ENCODE data around the gene HPCA.

HPCA gene

DNA sequence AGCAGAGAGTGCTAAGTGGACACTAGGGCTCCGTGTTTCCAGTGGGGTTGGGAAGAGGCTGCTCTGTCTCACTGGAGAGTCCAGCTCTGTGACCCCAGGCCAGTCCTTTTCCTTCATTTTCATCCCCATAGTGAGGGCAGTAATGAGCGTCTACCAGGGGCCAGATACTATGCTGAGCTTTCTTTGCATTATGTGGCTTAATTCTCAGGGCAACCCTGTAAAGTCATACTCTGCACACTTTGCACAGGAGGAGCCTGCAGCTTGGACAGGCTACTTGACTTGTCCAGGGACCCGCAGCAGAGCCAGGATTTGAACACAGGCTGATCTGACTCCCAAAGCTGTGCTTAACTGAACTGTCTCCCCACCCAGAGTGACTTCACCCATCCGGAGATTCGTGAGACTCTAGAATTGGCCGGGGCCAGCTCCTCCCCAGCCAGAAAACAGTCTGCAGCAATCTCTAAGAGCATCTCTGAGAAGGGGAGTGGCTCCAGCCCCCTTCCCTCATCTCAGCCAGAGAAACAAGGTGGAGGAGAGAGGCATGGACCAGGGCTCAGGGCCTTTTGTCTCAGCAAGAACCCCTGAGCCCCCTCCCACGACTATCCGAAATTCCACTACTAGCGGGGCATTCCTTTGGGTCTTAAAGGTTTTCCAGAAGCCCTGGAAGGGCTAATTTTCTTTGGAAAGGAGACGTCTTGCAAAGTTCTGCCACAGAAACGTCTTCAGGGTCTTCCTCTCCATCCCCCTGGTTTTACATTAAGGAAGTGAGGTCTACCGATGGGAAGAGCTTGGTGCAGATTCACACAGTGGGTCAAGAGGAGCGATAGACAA lies 14.7 kb upstream of the HPCA start:
- DNase-seq = no peak

GRCh38 chr1:32872192-32872460 lies 14.2 kb upstream of the HPCA start:
- DNase-seq = no peak

DNA sequence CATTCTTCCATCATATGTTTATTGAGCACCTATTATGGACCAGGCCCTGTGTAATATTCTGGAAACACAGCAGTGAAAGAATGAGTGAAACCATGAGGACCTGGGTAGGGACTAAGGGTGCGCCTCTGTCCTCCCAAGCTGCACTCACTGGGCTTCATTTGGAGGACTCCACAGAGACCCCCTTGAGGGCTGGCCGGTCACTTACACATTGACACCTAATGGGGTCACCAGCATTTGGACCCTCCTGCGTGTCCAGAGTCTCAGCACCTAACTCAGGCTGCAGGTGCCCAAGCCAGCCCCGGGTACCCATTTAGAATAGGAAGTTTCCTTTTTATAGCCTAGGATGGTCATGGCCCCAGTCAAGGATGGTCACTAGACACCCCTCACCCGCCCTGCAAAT lies 12.8 kb upstream of the HPCA start:
- DNase-seq = no peak

- no peak for DNase-seq
Observed at GRCh38 chr1:32874860-32875752, 11.2 kb upstream of the HPCA start.

- DNase-seq = peak; percentile 79
Observed at GRCh38 chr1:32876341-32877210, 9.7 kb upstream of the HPCA start.

DNA sequence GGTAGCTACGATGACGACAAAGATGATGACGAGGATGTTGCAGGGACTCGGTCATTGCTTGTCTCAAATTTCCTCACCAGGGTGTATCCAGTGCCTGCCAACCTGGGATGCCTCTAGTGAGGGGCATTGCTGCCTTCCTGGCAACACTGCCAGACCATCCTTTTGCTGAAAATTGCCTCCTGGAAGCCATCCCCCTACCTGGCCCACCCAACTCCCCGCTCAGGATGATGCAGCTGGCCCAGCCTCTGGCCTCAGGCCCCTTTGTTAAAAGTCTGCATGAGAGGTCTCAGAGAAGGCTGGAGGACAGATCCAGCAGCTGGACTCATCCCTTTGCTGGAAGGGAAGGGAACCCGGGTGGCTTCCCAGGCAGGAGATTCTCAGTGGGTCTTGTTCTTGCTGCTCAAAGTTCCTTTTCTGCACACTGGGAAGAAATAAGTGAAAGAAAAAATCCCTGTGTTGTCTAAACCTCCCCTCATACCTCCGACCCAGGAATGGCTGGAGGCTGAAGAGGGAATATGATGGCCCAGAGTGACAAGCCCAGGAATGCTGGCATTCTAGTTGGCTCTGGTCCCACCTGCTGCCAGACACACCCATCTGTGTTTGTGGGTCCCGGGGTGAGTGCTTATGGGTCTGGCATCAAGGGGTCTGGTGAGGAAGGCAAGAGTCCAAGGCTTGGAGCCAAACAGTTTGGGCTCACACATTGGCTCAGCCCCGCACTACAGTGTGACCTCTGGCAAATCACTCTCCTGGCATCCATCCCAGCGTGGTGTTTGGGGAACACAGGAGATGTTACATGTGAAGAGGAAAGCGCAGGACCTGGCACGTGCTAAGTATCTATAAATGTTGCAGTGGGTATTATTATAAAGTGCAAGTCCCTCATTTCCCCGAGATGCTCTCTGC lies 8.8 kb upstream of the HPCA start:
- no peak for DNase-seq

DNA sequence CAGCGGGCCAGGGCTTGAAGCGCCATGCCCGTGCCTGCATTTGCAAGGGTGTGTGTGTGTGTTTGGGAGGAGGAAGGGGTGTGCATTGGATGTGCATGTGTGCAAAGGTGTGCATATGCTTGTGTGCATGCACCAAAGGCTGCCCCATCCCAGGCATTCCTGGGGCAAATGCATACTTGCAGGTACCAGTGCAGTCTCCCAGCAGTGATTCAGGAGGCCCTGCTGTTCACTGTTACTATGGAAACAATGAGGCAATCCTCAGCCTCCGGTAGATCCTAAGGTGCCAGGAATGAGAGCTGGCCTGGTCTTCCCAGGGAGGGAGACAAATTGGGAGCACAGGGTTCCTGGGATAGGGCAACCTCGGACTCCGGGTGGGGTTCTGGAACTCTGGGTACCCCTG lies 8.1 kb upstream of the HPCA start:
- no peak for DNase-seq

DNA sequence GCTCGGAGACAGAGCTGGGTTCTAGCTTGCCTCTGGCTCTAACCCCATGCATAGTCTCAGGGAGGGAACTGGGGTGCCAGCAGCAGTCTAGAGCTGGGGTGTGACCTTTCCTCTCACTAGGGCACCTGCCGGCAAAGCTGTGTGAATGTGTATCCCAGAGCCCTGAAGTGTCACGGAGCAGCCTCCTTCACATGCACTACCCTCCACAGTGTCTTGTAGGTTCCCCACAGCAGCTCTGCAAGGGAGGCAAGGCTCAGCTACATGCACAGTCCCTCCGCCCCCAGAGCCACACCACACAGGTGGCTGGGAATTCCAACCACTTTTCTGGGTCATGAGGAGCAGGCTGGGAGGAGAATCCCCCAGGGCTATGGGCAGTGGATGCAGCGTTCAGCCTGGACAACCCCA lies 7.7 kb upstream of the HPCA start:
- DNase-seq = no peak

- DNase-seq = no peak
Observed at GRCh38 chr1:32881291-32881690, 5.0 kb upstream of the HPCA start.

DNA sequence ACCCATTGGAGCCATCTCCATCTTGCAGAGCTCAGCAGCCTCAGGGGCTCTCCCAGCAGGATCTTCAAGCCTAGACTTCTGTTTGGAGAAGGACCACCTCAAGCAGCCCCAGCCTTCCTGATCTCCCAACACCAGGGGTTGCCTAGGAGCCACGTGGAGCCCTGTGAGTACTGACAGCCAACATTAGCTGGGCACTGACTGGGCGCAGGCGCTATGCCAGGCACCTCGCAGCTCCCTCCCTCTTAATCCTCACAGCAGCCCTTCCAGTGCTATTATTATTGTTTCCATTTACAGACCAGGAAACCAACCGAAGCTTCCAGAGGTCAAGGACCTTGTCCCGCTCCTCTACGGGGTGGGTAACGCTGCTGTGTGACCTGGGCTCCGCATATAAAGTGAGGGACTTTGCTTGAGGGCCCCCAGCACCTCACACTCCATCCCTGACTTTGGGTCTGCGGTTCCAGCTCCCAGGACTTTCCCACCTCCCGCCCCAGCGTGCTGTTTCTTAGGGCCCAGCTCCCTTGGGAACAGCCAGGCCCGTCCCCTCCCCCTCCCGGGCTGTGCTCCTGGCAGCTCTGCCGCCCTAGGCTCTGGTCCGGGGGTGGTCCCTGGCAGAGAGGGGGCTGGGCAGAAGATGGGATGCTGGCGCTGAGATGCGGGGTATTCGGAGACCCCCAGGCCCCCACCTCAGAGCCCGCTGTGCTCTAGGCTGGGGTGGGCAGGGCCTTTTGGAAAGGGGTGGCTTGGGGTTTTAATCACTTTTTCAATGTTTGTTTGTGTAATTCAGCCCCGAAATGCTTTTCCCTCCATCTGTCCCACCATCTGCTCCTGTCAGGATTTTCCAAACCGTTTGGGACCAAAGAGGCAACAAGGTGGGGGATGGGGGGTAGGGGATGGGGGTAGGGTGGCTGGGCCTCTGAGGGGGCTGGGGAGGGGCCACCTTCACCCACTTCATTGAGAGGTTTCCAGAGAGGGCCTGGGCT lies 4.1 kb upstream of the HPCA start:
- DNase-seq = no peak

DNA sequence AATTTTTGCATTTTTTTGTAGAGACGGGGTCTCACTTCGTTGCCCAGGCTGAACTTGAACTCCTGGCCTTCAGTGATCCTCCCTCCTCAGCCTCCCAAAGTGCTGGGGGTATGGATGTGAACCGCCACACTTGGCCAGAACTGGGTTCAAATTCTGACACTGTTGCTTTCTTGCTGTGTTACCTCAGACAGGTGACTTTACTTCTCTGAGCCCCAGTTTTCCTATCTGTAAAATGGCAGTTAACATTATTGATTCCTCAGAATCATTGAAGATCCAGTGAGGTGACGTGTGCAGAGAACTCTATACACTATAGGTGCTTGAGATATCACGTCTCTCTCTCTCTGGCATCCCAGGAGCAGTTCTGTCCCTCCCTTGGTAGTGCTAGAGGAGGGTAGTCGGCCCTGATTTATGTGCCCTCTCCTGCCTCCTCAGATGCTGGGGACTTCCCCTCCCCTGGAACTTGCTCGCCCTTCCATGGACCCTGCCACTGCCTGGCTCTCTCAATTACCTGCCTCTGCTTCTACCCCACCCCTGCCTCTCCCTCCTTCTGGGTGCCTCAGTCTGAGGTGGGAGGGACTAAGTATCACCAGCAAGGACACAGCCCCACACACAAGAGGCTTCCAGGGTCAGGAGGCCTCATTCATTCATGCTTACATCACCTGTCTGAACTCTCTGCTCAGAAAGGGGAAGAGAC lies 2.8 kb upstream of the HPCA start:
- DNase-seq = no peak

DNA sequence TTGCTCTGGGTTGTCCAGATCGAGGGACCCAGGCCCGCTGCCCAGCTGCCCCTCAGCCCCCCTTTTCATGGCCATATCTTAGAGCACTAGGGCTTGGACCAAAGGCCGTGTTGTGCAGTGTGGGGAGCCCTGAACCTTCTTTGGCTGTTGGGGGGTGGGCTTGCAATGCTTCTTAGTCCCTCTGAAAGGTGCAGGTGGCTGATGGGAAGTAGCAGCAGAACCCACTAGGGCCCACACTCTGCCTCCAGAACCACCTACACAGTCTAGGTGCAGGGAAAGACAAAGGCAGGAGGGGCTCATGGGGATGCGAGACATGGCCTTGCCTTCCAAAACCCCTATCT lies 2.3 kb upstream of the HPCA start:
- no peak for DNase-seq

- DNase-seq = no peak
Observed at GRCh38 chr1:32884726-32885125, 1.6 kb upstream of the HPCA start.

DNA sequence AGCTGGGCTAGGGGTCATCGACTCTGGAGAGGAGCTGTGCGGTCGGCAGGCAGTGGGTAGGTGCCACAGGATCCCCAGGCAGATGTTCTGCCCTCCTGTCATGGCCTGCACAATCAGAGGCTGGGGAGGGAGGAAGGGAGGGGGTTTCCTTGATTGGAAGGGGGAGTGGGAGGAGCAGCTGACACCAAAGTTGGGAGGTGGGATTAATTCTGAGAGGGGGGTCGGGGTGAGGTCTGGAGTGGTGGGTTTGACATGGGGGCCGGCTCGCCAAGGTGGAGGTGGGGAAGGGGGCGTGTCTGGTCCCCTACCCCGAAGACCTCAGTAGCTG lies 651 bp upstream of the HPCA start:
- DNase-seq = no peak

DNA sequence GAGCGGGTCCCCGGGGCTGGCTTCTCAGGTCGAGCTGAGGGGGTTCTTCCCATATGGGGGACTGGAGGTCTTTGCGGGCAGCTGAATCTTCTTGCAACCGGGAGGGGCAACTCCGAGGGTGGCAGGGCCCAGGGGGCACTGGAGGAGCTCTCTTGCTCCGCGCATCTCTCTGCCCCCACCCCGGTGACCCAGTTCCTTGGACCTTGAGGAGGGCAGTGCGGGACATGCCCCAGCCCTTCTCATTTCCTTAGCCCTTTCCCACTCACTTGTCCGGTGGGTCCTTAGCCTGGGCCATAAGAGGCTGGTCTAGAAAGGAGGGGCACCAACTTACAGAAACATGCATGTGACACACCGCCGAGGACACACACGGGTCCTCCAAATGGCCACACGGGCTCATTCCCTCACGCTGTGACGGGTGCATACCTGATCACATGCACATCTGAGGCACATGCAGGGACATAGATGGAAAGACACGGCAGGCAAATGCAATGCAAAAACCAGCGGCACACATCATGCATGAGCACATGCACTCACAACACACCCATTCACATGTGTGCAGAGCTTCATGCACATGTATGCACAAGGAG lies 630 bp downstream of the HPCA start:
- no peak for DNase-seq

DNA sequence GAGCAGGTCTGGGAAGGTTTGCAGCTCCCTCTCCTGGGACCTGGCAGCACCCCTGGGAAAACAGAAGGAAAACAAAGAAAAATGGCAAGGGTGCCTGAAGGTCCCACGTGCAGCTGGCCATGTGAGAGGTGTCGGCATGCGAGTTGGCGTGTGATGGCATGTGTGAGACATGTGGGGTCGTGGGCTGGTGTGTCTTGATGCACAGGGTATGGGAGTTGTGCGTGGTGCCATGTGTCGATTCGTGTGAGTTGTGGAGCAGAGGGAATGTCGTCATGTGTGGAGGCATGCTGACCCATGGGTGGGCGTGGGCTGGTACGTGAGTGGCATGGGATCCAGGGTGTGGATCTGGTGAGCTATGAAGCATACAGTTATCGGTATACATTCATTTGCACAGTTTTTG lies 1.3 kb downstream of the HPCA start:
- DNase-seq = no peak

GRCh38 chr1:32888134-32888533 lies 1.8 kb downstream of the HPCA start:
- DNase-seq = no peak

GRCh38 chr1:32888677-32889420 lies 2.6 kb downstream of the HPCA start:
- no peak for DNase-seq

DNA sequence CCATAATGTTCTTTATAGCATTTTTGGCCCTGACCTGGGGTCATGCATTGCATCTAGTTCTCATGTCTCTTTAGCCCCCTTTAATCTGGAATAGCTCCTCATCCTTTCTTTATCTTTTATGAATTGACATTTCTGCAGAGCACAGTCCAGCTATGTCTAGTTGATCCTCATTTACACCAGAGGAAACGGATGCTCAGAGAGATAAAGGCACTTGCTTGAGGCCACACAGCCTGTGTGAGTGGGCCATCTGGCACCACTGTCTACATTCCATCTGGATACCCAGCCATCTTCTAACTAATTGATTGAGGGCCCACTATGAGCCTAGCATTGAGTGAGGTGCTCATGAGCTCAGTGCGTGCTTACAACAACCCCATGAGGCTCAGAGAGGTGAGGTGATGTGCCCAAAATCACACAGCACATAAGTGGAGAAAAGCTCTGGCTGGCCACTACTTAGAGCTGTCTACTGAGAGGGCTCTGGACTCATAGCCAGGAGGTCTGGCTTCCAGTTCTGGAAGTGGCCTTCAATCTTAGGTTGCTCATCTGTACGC lies 3.5 kb downstream of the HPCA start:
- DNase-seq = no peak

Measured in suppressor macrophage treated with lipopolysaccharide for 4 hours (primary cell).